Measurements from ENCODE around the gene CST7. TPM values are rescaled to one million over a fixed set of nuclear protein-coding genes. Genes with fewer than 3 reads are reported as not detected.

The CST7 gene
- polyA plus RNA-seq, 2 of the 4 experiments (the other 2 are of a cell fraction) = not detected

DNA sequence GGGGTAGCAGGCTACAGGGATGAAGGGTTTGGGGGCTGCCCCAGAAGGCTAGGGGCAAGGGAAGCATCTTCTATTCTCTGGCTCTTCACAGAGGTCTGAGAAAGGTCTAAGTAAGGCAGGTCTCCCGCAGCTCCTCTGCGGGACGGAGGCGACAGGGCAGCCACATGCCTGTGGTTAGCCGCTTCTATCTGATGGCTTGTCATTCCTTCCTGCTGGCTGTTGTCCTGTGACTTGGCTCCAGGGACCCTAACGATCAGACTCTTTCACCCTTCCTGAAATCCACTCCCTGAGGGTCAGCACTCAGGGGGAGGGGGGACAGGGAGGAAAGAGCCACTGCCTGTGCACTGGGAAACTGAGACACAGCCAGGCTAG is 673 bp downstream of the CST7 start:
- POLR2A ChIA-PET = no interaction called here
- ATAC-seq = peak; percentile 28 to 32; a peak in 4 of 6 replicates
- H3K4me1 ChIP-seq = no peaks in the 10 kb centered on the region
- no peak overlapping the region for H3K27ac ChIP-seq
- TF ChIP-seq E2F6 (IDR thresholded peaks at IDR 0.05; ENCODE audit: borderline replicate concordance, low read depth) = no peak
- TF ChIP-seq RCOR1 (IDR thresholded peaks at IDR 0.05; ENCODE audit: low read depth, low read length) = no peak
- TF ChIP-seq RNF2 (IDR thresholded peaks at IDR 0.05; ENCODE audit: borderline replicate concordance, low read depth) = no peak
- no peak for TF ChIP-seq HDAC2 (IDR thresholded peaks at IDR 0.05)
- TF ChIP-seq HOXB5 (CRISPR knock-in tag; IDR thresholded peaks at IDR 0.05) = no peak
- TF ChIP-seq RAD21 (conservative IDR thresholded peaks at IDR 0.05 in 1 of 2, IDR thresholded peaks at IDR 0.05 in 1 of 2) = no peak
- TF ChIP-seq, protein P1, sequence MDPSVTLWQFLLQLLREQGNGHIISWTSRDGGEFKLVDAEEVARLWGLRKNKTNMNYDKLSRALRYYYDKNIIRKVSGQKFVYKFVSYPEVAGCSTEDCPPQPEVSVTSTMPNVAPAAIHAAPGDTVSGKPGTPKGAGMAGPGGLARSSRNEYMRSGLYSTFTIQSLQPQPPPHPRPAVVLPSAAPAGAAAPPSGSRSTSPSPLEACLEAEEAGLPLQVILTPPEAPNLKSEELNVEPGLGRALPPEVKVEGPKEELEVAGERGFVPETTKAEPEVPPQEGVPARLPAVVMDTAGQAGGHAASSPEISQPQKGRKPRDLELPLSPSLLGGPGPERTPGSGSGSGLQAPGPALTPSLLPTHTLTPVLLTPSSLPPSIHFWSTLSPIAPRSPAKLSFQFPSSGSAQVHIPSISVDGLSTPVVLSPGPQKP (IDR thresholded peaks at IDR 0.05; ENCODE audit: low read depth, low read length) = no peak
- TF ChIP-seq, protein P2, sequence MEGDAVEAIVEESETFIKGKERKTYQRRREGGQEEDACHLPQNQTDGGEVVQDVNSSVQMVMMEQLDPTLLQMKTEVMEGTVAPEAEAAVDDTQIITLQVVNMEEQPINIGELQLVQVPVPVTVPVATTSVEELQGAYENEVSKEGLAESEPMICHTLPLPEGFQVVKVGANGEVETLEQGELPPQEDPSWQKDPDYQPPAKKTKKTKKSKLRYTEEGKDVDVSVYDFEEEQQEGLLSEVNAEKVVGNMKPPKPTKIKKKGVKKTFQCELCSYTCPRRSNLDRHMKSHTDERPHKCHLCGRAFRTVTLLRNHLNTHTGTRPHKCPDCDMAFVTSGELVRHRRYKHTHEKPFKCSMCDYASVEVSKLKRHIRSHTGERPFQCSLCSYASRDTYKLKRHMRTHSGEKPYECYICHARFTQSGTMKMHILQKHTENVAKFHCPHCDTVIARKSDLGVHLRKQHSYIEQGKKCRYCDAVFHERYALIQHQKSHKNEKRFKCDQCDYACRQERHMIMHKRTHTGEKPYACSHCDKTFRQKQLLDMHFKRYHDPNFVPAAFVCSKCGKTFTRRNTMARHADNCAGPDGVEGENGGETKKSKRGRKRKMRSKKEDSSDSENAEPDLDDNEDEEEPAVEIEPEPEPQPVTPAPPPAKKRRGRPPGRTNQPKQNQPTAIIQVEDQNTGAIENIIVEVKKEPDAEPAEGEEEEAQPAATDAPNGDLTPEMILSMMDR (IDR thresholded peaks at IDR 0.05) = no peak
- TF ChIP-seq CBX8 (IDR thresholded peaks at IDR 0.05) = no peak
- TF ChIP-seq JUN (IDR thresholded peaks at IDR 0.05) = no peak
- no peak for TF ChIP-seq ZSCAN20 (CRISPR knock-in tag; IDR thresholded peaks at IDR 0.05)
- TF ChIP-seq HOXA7 (CRISPR knock-in tag; IDR thresholded peaks at IDR 0.05) = no peak
- TF ChIP-seq CHD4 (IDR thresholded peaks at IDR 0.05; ENCODE audit: borderline replicate concordance) = no peak
- no peak for TF ChIP-seq CBX2 (IDR thresholded peaks at IDR 0.05; ENCODE audit: borderline replicate concordance, low read depth)
- no peak for TF ChIP-seq FOSB (CRISPR knock-in tag; IDR thresholded peaks at IDR 0.05)
- TF ChIP-seq FOXS1 (CRISPR knock-in tag; IDR thresholded peaks at IDR 0.05) = no peak
- TF ChIP-seq SREBF2 (IDR thresholded peaks at IDR 0.05) = no peak
- TF ChIP-seq ZC3H11A (IDR thresholded peaks at IDR 0.05) = no peak
- TF ChIP-seq, protein P3, sequence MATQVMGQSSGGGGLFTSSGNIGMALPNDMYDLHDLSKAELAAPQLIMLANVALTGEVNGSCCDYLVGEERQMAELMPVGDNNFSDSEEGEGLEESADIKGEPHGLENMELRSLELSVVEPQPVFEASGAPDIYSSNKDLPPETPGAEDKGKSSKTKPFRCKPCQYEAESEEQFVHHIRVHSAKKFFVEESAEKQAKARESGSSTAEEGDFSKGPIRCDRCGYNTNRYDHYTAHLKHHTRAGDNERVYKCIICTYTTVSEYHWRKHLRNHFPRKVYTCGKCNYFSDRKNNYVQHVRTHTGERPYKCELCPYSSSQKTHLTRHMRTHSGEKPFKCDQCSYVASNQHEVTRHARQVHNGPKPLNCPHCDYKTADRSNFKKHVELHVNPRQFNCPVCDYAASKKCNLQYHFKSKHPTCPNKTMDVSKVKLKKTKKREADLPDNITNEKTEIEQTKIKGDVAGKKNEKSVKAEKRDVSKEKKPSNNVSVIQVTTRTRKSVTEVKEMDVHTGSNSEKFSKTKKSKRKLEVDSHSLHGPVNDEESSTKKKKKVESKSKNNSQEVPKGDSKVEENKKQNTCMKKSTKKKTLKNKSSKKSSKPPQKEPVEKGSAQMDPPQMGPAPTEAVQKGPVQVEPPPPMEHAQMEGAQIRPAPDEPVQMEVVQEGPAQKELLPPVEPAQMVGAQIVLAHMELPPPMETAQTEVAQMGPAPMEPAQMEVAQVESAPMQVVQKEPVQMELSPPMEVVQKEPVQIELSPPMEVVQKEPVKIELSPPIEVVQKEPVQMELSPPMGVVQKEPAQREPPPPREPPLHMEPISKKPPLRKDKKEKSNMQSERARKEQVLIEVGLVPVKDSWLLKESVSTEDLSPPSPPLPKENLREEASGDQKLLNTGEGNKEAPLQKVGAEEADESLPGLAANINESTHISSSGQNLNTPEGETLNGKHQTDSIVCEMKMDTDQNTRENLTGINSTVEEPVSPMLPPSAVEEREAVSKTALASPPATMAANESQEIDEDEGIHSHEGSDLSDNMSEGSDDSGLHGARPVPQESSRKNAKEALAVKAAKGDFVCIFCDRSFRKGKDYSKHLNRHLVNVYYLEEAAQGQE (IDR thresholded peaks at IDR 0.05) = no peak
- TF ChIP-seq TP53 (CRISPR knock-in tag; IDR thresholded peaks at IDR 0.05) = no peak
- H3K9me3 ChIP-seq = peaks cover 5% of the 10 kb centered on the region; the same call in 1 of the 3 replicates
- no peak for DNase-seq (ENCODE audit: low read depth in 1 of 2, low spot score in 1 of 2)
- 21% methylated on average over 6 of the region's 6 CpGs for WGBS (ENCODE audit: missing lambda C conversion rate)
- H3K4me3 ChIP-seq = no peak overlapping the region
- H3K4me2 ChIP-seq = no peak overlapping the region
- CTCF ChIA-PET = interaction anchor here (1.8 kb wide), 1 partner anchor 298 kb away, joined by 4 read pairs; the partner anchor contains the start of gene PYGB
- FAIRE-seq = no peak
